BJ (cell line): ENCODE measurements around the gene MRI1. TPM values are rescaled to one million over a fixed set of nuclear protein-coding genes. Genes with fewer than 3 reads are reported as not detected.
A peak's percentile ranks its signal among the peaks of the same experiment; 100 is the strongest.

Source experiments
- CTCF ChIA-PET: fragments of 350-600 bp; formaldehyde crosslinking; extraction: SDS; loops from one replicate; lab custom pipeline; 2021; ENCODE audit warnings: antibody characterized with exemption, inconsistent platforms; lab: Yijun Ruan, JAX
- POLR2A ChIA-PET: fragments of 300-600 bp; sonication (Branson Sonifier 250); formaldehyde crosslinking; extraction: SDS; loops from one replicate; lab custom pipeline; 2021; ENCODE audit warnings: antibody characterized with exemption; lab: Charles Lee
- DNase-seq: peaks from one replicate; pipeline ENCODE4 v3.0.0-alpha.2; 2011; ENCODE audit warnings: low read depth
- H3K27me3 ChIP-seq: 2 replicates; pipeline ENCODE4 v1.6.0; 2011; ENCODE audit warnings: low read length; ENCODE audit not compliant: control insufficient read depth, insufficient read depth
- H3K36me3 ChIP-seq: 2 replicates; pipeline ENCODE4 v1.5.1; 2011; ENCODE audit warnings: low read length; ENCODE audit not compliant: control insufficient read depth, insufficient read depth
- H3K4me3 ChIP-seq: 2 replicates; pipeline ENCODE4 v1.5.1; 2011; ENCODE audit warnings: low read depth, mild to moderate bottlenecking, control low read depth, low read length
- CTCF ChIP-seq: IDR thresholded peaks from 2 replicates; pipeline ENCODE4 v1.5.1; 2011; ENCODE audit warnings: low read depth, mild to moderate bottlenecking, control low read depth, inconsistent platforms, low read length, moderate library complexity; ENCODE audit not compliant: insufficient read depth
- polyA plus RNA-seq: library from polyadenylated mRNA; depleted of rRNA; stranded (reverse); fragments of >200 nt; gene quantifications from 2 replicates; pipeline ENCODE4 v1.2.3, GENCODE V29; 2011

The MRI1 gene
- polyA plus RNA-seq, 1 experiment = 42.1 TPM

- Histone ChIP-seq H3K27me3 (no peaks in the 10 kb centered on the region), H3K36me3 (peaks cover 28% of the 10 kb centered on the region), H3K4me3 (peak overlapping the region; percentile 89)
- DNase-seq = no peak
- ChIA-PET POLR2A (interaction anchor here (0.6 to 1.0 kb wide), 2 partner anchors 10 to 23 kb away, joined by 3 to 7 read pairs; no protein-coding TSS in a partner anchor), CTCF (interaction anchor here (1.0 to 1.1 kb wide), 3 partner anchors 10 to 21 kb away, joined by 3 to 4 read pairs (median 3); no protein-coding TSS in a partner anchor)
- TF ChIP-seq CTCF = no peak
Measured at GRCh38 chr19:13764821-13765394, 586 bp downstream of the MRI1 start.

GRCh38 chr19:13765395-13766094 is 1.2 kb downstream of the MRI1 start:
- POLR2A ChIA-PET = interaction anchor here (0.6 kb wide), 1 partner anchor 9 kb away, joined by 3 read pairs; no protein-coding TSS in a partner anchor
- Histone ChIP-seq H3K4me3 (peak overlapping the region; percentile 89), H3K36me3 (peaks cover 30% of the 10 kb centered on the region), H3K27me3 (no peaks in the 10 kb centered on the region)
- CTCF ChIA-PET = interaction anchor here (0.6 to 1.1 kb wide), 2 partner anchors 19 to 583 kb away, joined by 3 to 4 read pairs; no protein-coding TSS in a partner anchor
- DNase-seq = no peak
- TF ChIP-seq CTCF = no peak

GRCh38 chr19:13766095-13766481 is 1.8 kb downstream of the MRI1 start:
- H3K4me3 ChIP-seq = no peak overlapping the region
- H3K36me3 ChIP-seq = peaks cover 28% of the 10 kb centered on the region
- POLR2A ChIA-PET = no interaction called here
- CTCF ChIA-PET = interaction anchor here (0.6 kb wide), 1 partner anchor 583 kb away, joined by 4 read pairs; no protein-coding TSS in a partner anchor
- no peak for TF ChIP-seq CTCF
- no peaks in the 10 kb centered on the region for H3K27me3 ChIP-seq
- no peak for DNase-seq

- ChIA-PET POLR2A (interaction anchor here (0.6 kb wide), 1 partner anchor 14 kb away, joined by 10 read pairs; no protein-coding TSS in a partner anchor), CTCF (no interaction called here)
- H3K27me3 ChIP-seq = no peaks in the 10 kb centered on the region
- no peak overlapping the region for H3K4me3 ChIP-seq
- no peak for DNase-seq
- TF ChIP-seq CTCF = no peak
- peaks cover 21% of the 10 kb centered on the region for H3K36me3 ChIP-seq
Measured at GRCh38 chr19:13768510-13768909, 4.2 kb downstream of the MRI1 start.

- no peak for DNase-seq
- CTCF ChIA-PET = no interaction called here
- no peak for TF ChIP-seq CTCF
- Histone ChIP-seq H3K27me3 (no peaks in the 10 kb centered on the region), H3K4me3 (no peak overlapping the region), H3K36me3 (peaks cover 21% of the 10 kb centered on the region)
- POLR2A ChIA-PET = no interaction called here
Measured at GRCh38 chr19:13770013-13770635, 5.8 kb downstream of the MRI1 start.
